DND-41 (cell line): Measurements from ENCODE around the gene NAB2.

ENCODE experiments used
- EZH2 ChIP-seq: IDR thresholded peaks from 3 replicates; pipeline ENCODE4 v1.6.1; 2012; ENCODE audit warnings: borderline replicate concordance, low read depth, mild to moderate bottlenecking, moderate library complexity, low read length, inconsistent platforms; ENCODE audit not compliant: severe bottlenecking
- TF ChIP-seq, protein P1 (sequence below): IDR thresholded peaks from 2 replicates; pipeline ENCODE4 v1.5.1; 2012; ENCODE audit warnings: borderline replicate concordance, low read length, moderate library complexity, mild to moderate bottlenecking; ENCODE audit not compliant: poor library complexity, severe bottlenecking; ENCODE audit errors: extremely low read depth

DNA sequence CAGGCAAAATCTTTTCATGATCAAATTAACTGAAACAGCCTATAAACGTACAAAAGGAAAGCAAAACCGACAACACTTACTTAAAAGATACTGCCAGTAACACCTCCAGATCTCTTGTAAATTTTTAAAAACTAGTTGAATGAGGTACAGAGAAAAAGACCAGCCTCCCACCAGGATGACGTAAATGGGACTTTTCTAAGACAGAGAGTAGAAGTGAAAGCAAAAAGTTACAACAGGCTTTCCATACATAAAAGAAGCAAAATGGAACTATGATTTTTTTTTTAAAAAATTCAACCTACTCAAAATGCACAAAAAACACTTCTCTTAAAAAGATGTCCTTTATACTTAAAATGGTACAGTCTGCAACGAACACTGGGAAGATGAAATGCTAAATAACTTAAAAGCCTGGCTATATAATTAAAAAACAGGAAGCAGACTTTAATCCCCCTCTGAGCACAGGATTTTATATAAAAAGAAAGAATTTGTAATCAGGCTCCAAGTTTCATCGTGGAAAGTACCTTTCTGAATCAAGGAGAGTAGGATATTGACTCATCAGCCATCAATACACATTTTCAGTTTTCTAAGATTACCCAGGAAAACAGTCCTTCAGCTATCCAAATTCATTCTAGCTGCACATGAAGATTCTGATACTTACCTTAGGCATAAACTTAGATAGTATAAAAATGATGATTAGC lies 24.8 kb upstream of the NAB2 start:
- TF ChIP-seq, protein P1, sequence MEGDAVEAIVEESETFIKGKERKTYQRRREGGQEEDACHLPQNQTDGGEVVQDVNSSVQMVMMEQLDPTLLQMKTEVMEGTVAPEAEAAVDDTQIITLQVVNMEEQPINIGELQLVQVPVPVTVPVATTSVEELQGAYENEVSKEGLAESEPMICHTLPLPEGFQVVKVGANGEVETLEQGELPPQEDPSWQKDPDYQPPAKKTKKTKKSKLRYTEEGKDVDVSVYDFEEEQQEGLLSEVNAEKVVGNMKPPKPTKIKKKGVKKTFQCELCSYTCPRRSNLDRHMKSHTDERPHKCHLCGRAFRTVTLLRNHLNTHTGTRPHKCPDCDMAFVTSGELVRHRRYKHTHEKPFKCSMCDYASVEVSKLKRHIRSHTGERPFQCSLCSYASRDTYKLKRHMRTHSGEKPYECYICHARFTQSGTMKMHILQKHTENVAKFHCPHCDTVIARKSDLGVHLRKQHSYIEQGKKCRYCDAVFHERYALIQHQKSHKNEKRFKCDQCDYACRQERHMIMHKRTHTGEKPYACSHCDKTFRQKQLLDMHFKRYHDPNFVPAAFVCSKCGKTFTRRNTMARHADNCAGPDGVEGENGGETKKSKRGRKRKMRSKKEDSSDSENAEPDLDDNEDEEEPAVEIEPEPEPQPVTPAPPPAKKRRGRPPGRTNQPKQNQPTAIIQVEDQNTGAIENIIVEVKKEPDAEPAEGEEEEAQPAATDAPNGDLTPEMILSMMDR, result no peak
- TF ChIP-seq EZH2, result no peak
